Lung (tissue), 12 donors: ENCODE data around the gene C11orf21. TPM values are rescaled to one million over a fixed set of nuclear protein-coding genes. Genes with fewer than 3 reads are reported as not detected.

Experiments
- ATAC-seq: fragments of 200-7000 bp; cut with Tn5 transposase; one replicate; pipeline ENCODE4 v1.9.1; 2020; ENCODE audit warnings: moderate number of reproducible peaks; ENCODE audit not compliant: insufficient read depth, low FRiP score
- DNase-seq, 3 donors: peaks; one replicate each; pipeline ENCODE4 v3.0.0-alpha.2; 2013 to 2017
- H3K27ac ChIP-seq, 2 donors: one replicate each; pipeline ENCODE4 v1.5.1; 2013; ENCODE audit warnings: mild to moderate bottlenecking in 2 of 2, moderate library complexity in 2 of 2, control low read depth in 1 of 2, inconsistent platforms in 1 of 2, low read depth in 1 of 2, low read length in 1 of 2
- H3K27me3 ChIP-seq, 3 donors: one replicate each; pipeline ENCODE4 v1.5.1; 2013; ENCODE audit warnings: low read length in 2 of 3; ENCODE audit not compliant: control insufficient read depth in 3 of 3, insufficient read depth in 3 of 3
- H3K36me3 ChIP-seq, 4 donors: one replicate each; pipeline ENCODE4 v1.5.1; 2013; ENCODE audit warnings: low read length in 4 of 4, mild to moderate bottlenecking in 1 of 4, moderate library complexity in 1 of 4; ENCODE audit not compliant: control insufficient read depth in 4 of 4, insufficient read depth in 4 of 4
- H3K4me1 ChIP-seq, 5 donors: one replicate each; pipeline ENCODE4 v1.5.1; 2013; ENCODE audit warnings: low read length in 5 of 5, mild to moderate bottlenecking in 2 of 5, moderate library complexity in 1 of 5; ENCODE audit not compliant: control insufficient read depth in 5 of 5, insufficient read depth in 5 of 5
- H3K4me3 ChIP-seq: one replicate; pipeline ENCODE4 v1.5.1; 2013; ENCODE audit warnings: mild to moderate bottlenecking, control low read depth, moderate library complexity
- H3K9ac ChIP-seq, 2 donors: one replicate each; pipeline ENCODE4 v1.5.1; 2013; ENCODE audit warnings: low read length in 2 of 2, control low read depth in 1 of 2; ENCODE audit not compliant: insufficient read depth in 1 of 2
- H3K9me3 ChIP-seq, 4 donors: one replicate each; pipeline ENCODE4 v1.5.1; 2013; ENCODE audit warnings: low read length in 3 of 4, mild to moderate bottlenecking in 1 of 4, moderate library complexity in 1 of 4; ENCODE audit not compliant: control insufficient read depth in 4 of 4, insufficient read depth in 3 of 4
- WGBS, 2 donors: extraction: QIAGEN DNeasy Blood & Tissue Kit; methylation state at CpG; one replicate each; pipeline ENCODE4 v1.1.7; 2013; 5-methylcytosine and 5-hydroxymethylcytosine counted together
- polyA plus RNA-seq, 2 donors: library from polyadenylated mRNA; stranded (reverse); fragments of 200-250 nt; gene quantifications; one replicate each; pipeline ENCODE4 v1.2.1, GENCODE V29; 2013
- total RNA-seq, 2 donors: library from RNA; depleted of rRNA in 1 of 2; stranded (reverse); fragments of >200 nt in 1 of 2; gene quantifications; one replicate each; pipeline ENCODE4 v1.2.1, GENCODE V29; 2014 to 2021
- TF ChIP-seq, protein P1 (sequence below): IDR thresholded peaks from 2 replicates; pipeline ENCODE4 v1.5.1; 2012; ENCODE audit warnings: mild to moderate bottlenecking; ENCODE audit errors: control extremely low read depth, extremely low read depth
- donor health status: control.
- donor health status: control.
- donor health status: Bipolar disorder and iron deficiency.
- donor health status: healthy.
- donor health status: DM: yes; HTN: yes; CAD: no.

Gene C11orf21
- total and polyA plus RNA-seq, 4 donors = 3.4 to 6.0 (median 4.8) TPM

DNA sequence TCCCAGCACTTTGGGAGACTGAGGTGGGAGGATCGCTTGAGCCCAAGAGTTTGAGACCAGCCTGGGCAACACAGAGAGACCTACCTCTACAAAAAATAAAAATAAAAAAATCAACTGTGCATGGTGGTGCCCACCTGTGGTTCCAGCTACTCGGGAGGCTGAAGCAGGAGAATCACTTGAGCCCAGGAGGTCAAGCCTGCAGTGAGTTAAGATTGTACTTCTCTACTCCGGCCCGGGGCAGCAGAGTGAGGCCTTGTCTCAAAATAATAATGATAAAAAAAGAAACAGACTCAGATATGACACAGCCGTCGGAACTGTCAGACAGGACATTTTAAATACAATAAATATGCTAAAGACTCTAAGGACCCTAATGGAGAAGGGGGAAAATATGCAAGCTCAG is 49.7 kb downstream of the C11orf21 start:
- DNase-seq (no peak), ATAC-seq (no peak)
- TF ChIP-seq, protein P1, sequence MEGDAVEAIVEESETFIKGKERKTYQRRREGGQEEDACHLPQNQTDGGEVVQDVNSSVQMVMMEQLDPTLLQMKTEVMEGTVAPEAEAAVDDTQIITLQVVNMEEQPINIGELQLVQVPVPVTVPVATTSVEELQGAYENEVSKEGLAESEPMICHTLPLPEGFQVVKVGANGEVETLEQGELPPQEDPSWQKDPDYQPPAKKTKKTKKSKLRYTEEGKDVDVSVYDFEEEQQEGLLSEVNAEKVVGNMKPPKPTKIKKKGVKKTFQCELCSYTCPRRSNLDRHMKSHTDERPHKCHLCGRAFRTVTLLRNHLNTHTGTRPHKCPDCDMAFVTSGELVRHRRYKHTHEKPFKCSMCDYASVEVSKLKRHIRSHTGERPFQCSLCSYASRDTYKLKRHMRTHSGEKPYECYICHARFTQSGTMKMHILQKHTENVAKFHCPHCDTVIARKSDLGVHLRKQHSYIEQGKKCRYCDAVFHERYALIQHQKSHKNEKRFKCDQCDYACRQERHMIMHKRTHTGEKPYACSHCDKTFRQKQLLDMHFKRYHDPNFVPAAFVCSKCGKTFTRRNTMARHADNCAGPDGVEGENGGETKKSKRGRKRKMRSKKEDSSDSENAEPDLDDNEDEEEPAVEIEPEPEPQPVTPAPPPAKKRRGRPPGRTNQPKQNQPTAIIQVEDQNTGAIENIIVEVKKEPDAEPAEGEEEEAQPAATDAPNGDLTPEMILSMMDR = no peak
- H3K27ac ChIP-seq = no peak overlapping the region
- 94 to 96% methylated on average over 6 of the region's 6 CpGs for WGBS, 2 donors
- H3K9me3 ChIP-seq = no peaks in the 10 kb centered on the region
- H3K36me3 ChIP-seq = no peaks in the 10 kb centered on the region
- no peak overlapping the region for H3K9ac ChIP-seq
- no peaks in the 10 kb centered on the region for H3K27me3 ChIP-seq
- no peaks in the 10 kb centered on the region for H3K4me1 ChIP-seq
- no peak overlapping the region for H3K4me3 ChIP-seq

DNA sequence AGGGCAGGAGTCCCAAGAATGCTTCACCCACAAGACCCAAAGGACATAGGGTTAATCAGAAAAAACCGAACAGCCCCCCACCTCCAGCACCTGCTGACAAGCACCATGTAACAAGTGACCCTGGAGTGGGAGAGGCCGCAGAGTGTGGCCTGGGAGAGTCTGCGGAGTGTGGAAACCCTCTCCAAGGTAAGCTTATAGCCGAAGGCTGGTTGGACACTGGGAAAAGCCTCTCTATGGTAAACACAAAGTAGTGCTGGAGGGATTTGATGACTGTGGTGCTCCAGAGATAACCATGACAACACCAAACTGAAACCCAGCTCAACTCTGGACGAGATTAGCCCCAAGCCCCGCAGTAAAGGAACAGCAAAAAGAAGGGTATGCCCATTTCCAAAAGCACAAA is 50.6 kb downstream of the C11orf21 start:
- Histone ChIP-seq H3K4me3 (no peak overlapping the region), H3K9me3 (no peaks in the 10 kb centered on the region), H3K27ac (no peak overlapping the region), H3K4me1 (no peaks in the 10 kb centered on the region), H3K9ac (no peak overlapping the region), H3K27me3 (no peaks in the 10 kb centered on the region), H3K36me3 (no peaks in the 10 kb centered on the region)
- WGBS, 2 donors = 94 to 95% methylated on average over 6 of the region's 6 CpGs
- DNase-seq (no peak), ATAC-seq (no peak)
- TF ChIP-seq, protein P1 = no peak

DNA sequence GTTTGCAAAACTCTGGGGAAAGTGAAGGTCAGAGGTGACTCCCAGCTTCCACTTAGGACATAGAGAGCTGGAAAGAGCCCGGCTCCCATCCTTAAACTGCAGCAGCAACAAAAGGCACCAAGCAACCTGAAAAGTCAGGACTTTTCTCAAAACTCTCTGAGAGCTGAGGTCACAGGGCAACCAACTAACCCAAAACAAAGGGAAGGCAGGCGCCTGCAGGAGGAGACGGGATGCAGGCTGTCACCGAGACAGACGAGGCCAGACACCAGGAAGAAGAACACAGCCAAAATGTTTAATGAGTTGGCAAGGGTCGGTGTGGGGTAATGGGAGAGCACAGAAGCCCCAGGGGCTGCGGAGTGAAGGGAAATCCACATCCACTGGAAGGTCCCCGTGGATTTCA is 51.2 kb downstream of the C11orf21 start:
- Histone ChIP-seq H3K9ac (no peak overlapping the region), H3K27me3 (no peaks in the 10 kb centered on the region), H3K4me1 (no peaks in the 10 kb centered on the region), H3K27ac (no peak overlapping the region), H3K4me3 (no peak overlapping the region), H3K9me3 (no peaks in the 10 kb centered on the region), H3K36me3 (no peaks in the 10 kb centered on the region)
- 81 to 84% methylated on average over 8 of the region's 8 CpGs for WGBS, 2 donors
- DNase-seq = no peak
- ATAC-seq = no peak
- TF ChIP-seq, protein P1 = no peak

DNA sequence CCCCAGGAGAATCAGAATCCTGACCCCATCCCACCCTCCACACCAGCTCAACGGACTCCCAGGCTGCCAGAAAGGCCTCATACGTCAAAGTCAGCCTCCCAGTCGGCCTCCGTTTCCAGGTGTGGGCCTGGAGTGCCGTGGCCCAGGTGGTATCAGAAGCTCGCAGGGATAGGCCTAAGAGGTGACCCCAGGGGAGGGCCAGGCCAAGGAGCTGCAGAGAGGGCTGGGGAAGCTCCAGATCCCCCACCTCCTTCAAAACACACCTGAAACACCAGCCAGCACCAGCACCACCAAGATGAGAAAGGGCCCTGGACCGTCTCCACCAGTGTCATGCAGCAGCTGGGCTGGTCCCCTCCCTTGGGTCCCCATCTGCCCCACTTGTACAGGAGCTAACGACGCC is 51.7 kb downstream of the C11orf21 start:
- DNase-seq = no peak
- WGBS, 2 donors = 86 to 91% methylated on average over 9 of the region's 9 CpGs
- no peak overlapping the region for H3K27ac ChIP-seq

More for the DNA sequence above, 51.7 kb downstream of the C11orf21 start:
- Histone ChIP-seq H3K9ac (no peak overlapping the region), H3K4me3 (no peak overlapping the region), H3K27me3 (no peaks in the 10 kb centered on the region), H3K9me3 (no peaks in the 10 kb centered on the region), H3K4me1 (no peaks in the 10 kb centered on the region), H3K36me3 (no peaks in the 10 kb centered on the region)
- ATAC-seq = no peak
- TF ChIP-seq, protein P1 = no peak
